HG03571 (cell line): ENCODE data around the gene ILKAP.

Experiments
- ATAC-seq: cut with Tn5 transposase; IDR thresholded peaks from one replicate; pipeline ENCODE4 v1.9.1; 2021; ENCODE audit not compliant: unreplicated experiment

ILKAP gene

GRCh38 chr2:238166391-238167343, 36.8 kb downstream of the ILKAP start:
- no peak for ATAC-seq

DNA sequence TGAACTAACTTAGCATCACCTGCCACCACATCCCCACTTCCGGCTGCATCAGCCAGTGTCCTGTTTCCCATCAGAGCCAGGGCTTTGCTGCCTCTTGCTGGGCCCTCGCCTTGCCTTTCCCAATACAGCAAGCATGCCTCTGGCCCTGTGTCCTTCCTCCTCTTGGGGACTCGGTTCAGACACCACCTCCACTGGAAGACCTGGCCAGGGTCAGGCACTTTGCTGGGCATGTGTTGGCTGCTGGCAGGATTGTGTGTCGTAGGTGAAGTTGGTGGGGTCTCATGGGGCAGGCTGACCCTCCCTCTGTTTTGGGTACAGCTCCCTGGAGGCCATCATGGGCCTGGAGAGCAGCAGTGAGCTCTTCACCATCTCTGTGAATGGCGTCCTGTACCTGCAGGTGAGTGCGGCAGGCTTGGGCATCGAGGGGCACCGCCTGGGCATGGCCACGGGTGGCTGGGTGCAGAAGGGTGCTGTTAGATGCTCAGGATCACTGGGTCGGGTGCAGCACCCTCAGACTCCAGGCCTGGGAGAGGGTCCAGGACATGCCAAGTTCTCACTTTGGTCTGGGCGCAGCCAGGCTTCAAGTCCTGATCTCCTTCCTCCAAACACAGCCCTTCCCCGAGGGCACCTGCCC, 38.1 kb downstream of the ILKAP start:
- no peak for ATAC-seq

DNA sequence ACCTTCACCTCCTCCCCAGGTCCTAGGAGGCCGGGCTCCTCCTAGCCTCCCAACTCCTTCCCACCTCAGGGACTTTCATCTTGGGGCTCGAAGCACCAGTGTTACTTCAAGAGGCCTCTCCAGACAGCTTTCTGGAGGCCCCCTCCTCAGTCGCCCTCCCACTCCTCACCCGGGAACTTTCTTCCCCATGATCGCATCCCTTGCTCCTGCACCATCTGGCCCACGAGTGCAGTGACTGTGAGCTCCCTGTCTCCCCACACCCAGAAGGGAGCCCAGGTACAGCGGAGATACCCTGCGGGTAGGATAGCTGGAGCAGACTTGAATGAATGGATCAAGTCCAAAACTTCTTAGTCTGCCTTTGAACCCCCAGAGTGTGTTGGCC, 38.6 kb downstream of the ILKAP start:
- no peak for ATAC-seq

- ATAC-seq = no peak
Observed at GRCh38 chr2:238163481-238164198, 39.9 kb downstream of the ILKAP start.

DNA sequence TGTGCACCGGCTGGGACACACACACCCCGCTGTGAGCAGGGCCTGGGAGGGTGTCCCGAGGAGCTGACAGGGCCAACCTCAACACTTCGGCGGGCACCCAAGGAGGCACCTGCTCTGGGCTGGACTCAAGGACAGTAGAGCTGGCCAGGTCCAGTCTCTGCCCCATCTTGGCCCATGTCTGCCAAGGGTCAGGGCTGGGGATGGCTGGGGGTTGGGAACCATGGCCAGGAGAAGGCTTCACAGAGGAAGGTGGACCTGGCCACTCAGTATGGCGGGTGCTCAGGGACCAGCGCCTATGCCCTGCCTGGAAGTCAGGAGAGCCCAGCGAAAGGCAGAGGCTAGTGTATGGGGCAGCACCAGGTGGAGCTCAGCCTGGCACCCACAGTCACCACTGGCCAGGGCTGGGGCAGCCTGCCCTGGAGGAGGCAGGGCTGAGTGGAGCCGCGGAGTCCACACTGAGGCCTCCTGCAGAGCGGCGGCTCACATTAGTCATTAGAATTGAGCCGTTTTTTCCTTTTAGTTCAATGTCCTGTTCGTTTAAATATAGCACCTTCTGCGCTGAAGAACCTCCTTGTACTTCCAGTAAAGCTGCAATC, 40.6 kb downstream of the ILKAP start:
- ATAC-seq = no peak

GRCh38 chr2:238162251-238162845, 41.1 kb downstream of the ILKAP start:
- ATAC-seq = no peak

GRCh38 chr2:238161291-238162051, 42.0 kb downstream of the ILKAP start:
- ATAC-seq = no peak

DNA sequence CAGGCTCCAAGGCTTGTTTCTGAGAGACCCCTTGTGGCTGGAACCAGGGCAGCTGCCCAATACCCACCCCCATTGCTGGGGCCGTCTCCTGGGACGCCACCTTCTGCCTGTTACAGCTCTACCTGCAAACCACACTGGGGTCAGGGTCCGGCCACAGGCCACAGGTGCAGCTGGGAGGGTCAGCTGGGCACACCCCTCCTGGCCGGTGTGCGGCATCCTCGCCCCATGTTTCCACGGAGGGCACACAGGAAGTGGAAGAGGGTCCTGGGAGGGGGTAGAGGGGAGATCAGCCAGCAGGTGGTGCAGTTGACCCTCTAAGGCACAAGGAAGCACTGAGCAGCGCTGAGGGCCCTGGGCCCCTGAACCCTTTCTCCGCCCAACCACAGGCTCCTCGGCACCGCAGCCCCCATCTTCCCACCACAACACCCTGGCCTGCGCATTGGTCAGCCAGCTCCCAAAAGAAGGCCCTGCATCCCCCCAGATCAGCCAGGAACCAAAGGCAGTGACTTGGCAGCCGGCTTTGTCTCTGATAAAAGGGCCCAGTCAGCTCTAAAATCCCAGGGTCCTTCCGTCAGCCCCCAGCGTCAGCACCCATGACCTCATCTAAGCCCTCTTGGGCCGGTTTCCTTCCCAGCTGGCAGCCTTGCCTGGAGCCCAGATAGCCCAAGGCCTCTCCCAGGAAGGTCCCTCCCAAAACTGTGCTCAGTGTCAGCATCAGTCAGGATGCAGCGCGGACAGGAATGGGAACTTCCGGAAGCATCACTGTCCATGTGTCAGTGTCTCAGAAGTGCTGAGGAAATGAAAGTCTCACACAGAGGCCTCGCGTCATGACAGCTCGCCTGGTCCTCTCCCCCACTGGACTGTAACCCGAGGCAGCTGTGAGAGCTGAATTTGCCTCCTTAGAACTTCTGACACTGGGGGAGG, 43.0 kb downstream of the ILKAP start:
- ATAC-seq = no peak

GRCh38 chr2:238159661-238160205, 43.8 kb downstream of the ILKAP start:
- no peak for ATAC-seq

DNA sequence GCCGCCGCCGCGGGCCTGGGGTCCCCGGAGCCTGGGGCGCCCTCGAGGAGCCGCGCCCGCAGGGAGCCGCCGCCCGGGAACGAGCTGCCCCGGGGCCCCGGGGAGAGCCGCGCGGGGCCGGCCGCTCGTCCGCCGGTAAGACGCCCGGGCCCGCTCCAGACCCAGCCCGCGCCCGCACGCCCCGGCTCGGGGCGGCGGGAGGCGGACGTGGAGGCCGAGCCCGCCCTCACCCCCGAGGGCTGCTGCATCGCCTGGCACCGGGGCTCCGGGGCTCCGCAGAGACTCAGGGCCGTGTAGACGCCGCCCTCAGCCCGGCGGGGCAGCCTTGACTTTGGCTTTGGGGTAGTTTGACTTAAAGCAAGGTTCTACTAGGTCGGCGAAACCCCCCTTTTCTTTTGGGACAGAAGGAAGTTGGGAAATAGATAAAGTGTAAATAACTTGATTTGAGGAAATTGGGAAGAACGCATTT, 44.4 kb downstream of the ILKAP start:
- ATAC-seq = no peak

DNA sequence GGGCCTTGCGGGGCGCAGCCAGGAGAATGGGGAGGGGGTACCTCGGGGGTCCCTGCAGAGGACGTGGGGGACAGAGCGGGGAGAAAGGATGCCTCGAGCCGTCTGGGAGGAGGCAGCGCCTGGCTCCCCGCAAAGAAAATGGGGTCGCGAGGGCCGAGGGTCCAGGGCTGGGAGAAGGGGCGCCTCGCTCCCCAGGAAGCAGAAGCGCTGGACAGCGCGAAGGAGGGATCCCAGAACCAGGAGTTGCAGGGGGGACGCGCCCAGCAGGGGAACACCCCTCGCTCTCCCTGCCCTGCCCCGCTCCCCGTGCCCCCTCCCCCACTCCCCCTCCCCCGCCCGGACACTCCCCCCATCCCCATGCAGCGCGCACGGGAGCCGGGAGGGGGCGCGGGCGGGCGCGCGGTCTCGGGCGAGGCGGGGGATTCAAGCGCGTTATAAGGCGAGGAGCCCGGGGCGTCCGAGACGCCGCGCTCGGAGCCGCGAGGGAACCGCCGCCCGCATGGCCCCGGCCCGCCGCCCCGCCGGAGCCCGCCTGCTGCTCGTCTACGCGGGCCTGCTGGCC, 44.9 kb downstream of the ILKAP start, which contains the start of gene ERFE:
Gene ERFE (plus strand): TSS at position 462 of the 562 bp plus-strand sequence. CDS start 38 bp downstream, at position 500.
- ATAC-seq = no peak

DNA sequence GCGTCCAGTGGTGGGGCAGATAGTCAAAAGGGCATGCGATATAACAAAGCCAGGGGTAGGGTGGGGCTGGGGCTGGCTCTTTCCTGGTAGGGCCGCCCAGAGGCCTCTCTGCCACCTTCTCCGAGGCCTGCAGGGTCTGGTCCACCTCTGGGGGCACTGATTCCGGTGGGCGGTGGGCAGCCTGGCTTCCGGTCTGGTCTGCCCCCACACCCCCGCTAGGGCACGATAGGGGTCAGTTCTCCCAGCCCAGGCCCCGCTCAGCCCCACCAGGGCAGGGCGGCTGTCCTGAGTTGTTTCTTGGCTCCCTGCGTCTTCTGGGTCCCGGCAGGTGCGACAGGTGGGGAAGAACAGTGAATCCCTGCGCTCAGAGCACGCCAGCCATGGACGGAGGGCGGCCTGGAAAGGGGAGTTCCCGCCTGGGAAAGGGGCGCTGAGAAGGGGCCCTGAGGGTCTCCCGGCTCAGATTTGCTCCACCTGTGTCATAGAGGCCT, 45.4 kb downstream of the ILKAP start:
- ATAC-seq = no peak

DNA sequence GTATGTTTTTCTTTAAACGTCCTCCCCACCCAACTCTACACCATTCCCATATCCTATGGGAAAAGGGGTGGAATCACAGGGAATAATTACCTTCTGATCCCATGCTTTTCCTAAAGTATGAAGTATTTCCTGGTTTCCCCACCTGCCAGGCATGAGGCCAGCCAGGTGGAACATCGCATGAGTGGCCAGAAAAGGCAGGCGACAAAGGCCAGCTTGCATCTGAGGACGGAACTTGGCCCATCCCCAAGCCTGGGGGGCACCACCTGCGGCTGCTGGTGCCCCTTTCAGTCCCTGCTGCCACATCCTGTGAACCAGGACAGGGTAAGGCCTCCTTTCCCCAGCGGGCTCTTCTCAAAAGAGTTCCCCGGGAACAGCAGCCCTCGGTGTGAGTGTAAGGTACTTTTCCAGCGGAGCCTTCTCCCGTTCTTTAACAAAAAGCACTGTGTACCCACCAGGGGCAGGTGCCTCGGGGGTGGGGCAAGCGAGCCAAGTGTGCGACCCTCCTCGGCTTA, 45.9 kb downstream of the ILKAP start:
- no peak for ATAC-seq

DNA sequence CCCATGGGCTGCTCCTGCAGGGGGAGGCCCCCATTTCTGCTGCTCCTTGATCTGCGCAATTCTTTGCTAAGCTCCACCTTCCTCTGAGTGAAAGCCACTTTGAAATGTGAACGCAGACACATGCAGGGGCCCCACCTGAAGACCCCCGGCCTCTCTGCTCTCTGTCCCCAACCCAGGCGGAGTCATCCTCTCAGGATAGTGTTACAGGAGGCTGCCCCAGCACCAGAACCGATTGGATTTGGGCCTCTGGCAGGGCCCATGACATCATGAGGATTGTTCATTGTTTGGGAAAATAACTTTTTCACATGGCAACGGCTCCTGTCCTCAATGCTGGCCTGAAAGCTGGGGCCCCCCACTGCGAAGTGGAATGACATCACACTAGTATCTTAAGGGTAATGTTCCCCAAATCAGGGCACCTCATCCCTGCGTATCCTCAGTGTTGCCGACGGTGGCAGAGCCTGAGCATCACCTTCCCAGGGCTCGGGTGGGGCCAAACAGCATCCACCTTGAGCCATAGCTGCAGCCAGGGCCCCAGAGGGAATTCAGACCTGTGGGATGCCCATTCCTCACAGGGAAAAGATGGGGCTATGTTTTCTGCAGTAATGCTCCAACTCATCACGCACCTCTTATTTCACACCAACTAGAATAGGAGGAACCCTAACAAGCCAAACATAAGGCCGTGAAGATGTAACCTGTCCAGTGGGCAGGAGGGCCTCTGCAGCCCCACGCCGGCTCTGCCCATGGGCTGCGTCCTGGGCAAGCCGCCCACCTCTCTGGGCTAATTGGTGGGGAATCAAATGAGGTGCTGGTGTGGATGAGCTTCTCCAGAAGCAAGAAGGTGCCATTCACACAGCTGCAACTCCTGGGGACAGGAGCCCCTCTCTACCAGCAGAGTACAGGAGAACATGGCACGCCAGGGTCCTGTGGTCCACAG, 47.5 kb downstream of the ILKAP start:
- no peak for ATAC-seq

- ATAC-seq = no peak
Observed at GRCh38 chr2:238155051-238155760, 48.3 kb downstream of the ILKAP start.

DNA sequence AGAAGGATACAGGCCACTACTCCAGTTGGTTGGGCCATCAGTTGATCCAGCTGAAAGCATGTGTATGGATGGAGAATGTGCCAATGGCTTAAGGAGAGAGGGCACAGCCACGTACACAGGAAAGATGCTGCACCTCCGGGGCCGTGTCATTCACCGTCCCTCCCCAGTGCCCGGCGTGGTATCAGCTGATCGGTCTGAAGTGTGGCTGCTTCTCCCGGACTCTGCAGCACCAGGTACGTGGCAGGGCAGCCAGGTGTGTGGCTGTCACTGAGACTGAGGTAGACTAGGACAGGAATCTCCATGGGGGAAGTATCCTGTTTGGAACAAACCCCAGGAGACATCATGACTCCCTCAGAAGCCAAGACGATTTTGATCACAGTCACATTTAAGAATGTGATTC, 48.9 kb downstream of the ILKAP start:
- ATAC-seq = no peak
